Measurements from ENCODE around the gene SARS2. TPM values are rescaled to one million over a fixed set of nuclear protein-coding genes. Genes with fewer than 3 reads are reported as not detected.
"Not testable (repeated sequence)": the region's sequence is repeated elsewhere in the genome, so short reads cannot be mapped to it uniquely, and the experiment has no call there.

Gene SARS2
- total RNA-seq, 1 experiment from 2014 or later: 20.8 TPM

DNA sequence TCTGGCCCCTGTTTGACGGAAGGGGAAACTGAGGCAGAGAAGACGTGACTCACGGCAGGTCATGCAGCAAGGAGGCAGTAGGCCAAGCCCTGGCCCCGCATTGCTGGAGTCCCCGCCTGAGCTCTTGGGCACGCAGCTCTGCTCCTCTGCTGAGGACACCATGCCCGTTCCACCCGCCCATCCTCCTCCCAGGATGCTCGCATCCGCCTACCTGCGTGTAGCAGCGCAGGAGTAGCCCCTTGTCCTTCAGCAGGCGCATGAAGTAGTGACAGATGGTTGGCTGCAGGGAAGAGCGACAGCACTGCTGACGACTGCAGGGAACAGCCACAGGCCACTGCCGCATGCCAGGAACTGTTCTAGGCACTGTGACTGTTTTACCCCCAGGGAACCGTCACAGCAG lies 41.7 kb downstream of the SARS2 start:
- Histone ChIP-seq H3K9me3 (no peaks in the 10 kb centered on the region), H3K4me3 (no peak overlapping the region), H3K27me3 (no peaks in the 10 kb centered on the region), H3K36me3 (peaks cover 19% of the 10 kb centered on the region)
- DNase-seq: no peak

DNA sequence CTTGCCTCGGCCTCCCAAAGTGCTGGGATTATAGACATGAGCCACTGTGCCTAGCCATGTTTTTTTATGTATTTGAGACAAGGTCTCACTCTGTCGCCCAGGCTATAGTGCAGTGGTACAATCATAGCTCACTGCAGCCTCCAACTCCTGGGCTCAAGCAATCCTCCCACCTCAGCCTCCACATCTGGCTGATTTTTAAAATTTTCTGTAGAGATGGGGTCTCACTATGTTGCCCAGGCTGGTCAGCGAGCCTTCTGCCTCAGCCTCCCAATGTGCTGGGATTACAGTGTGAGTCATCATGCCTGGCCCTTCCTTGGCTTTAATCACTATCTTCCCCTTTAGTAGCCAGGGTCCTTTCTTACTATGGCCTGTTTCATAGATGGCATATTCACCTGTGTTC lies 45.9 kb downstream of the SARS2 start:
- H3K27me3 ChIP-seq, H3K4me3 ChIP-seq, DNase-seq, H3K9me3 ChIP-seq: not testable (repeated sequence)
- peaks cover 19% of the 10 kb centered on the region for H3K36me3 ChIP-seq

DNA sequence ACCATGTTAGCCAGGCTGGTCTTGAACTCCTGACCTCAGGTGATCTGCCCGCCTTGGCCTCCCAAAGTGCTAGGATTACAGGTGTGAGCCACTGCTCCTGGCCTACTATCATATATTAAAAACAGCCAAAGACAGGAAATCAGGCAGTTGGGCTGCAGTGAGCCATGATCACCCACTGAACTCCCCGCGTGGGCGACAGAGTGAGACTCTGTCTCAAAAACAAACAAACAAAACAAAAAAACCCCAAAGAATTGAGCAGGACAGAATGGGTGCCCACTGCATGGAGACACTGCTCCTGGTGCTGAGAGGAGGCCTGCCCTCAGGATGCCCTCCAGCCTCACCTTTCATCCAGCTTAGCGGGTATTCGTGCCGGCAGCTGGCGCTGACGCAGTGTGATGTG lies 47.3 kb downstream of the SARS2 start:
- H3K9me3 ChIP-seq: no peaks in the 10 kb centered on the region
- H3K27me3 ChIP-seq: no peaks in the 10 kb centered on the region
- no peak overlapping the region for H3K4me3 ChIP-seq
- peaks cover 10% of the 10 kb centered on the region for H3K36me3 ChIP-seq
- no peak for DNase-seq

DNA sequence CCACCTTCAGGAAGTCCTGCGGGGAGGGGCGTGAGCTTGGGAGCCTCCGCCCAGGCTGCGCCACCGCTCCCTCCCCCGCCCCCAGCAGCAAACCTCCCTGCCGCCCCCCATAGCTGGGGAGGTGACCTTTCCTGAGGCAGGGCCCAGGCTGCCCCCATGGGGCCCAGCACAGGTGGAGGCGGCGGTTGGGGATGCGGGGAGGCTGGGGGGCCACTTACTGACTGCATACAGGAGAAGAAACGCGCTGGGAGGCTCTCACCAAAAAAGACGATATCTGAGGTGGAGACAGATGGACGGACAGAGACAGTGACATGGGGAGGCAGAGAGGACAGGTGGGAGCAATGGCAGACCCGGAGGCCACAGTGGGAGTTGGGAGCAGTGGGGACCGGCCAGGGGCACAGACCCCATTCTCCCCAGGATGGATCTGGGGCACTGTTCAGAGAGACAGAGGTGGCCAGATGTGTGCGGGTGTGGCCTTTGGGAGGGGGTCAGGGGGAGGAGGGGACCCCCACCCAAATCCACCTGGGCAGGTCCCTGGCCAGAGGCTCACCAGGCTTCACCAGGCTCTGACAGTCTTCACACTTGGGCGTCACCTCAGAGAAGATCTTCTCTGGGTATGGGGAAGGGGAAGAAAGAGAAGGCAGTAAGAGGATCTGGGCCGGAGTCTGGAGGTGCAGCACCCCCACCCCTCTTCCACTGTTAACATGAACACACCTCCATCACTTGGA lies 49.5 kb downstream of the SARS2 start:
- no peak overlapping the region for H3K4me3 ChIP-seq
- DNase-seq: no peak
- no peaks in the 10 kb centered on the region for H3K27me3 ChIP-seq
- H3K9me3 ChIP-seq: no peaks in the 10 kb centered on the region
- no peaks in the 10 kb centered on the region for H3K36me3 ChIP-seq

DNA sequence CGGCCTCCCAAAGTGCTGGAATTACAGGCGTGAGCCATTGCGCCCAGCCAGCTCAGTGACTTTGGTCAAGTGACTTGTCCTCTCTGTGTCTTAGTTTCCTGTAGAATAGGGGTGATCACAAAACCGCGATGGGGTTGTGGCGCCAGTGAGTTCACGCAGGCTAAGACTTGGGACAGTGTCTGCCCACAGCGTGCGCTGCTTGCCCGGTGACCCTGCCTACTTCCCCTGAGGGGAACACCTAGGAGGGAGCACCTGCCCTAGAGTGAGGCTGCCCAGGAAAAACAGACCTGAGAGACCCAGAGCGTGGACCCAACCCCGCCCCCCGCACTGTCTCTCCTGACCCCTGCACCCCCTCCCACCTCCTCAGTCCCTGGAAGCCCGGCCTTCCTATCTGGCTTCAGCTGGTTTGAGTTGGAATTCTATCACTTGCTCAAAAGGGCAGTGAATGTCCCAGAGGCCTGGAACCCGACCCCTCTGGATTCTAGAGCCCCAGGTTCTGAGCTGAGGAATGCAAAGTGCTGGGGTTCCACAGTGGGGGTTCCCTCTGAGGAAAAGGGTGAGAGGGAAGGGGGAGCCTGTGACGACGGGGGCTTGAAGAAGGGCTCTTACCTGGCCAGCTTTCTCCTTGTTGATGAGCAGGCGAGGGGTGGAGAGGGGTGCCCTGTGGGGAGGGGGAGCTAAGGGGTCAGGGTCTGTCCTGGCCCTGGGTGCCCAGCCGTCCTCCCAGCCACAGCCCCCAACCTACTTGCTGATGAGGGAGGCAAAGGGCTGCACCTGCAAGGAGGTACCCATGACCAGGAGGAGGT lies 50.3 kb downstream of the SARS2 start:
- no peaks in the 10 kb centered on the region for H3K27me3 ChIP-seq
- DNase-seq: no peak
- H3K9me3 ChIP-seq: no peaks in the 10 kb centered on the region

DNA sequence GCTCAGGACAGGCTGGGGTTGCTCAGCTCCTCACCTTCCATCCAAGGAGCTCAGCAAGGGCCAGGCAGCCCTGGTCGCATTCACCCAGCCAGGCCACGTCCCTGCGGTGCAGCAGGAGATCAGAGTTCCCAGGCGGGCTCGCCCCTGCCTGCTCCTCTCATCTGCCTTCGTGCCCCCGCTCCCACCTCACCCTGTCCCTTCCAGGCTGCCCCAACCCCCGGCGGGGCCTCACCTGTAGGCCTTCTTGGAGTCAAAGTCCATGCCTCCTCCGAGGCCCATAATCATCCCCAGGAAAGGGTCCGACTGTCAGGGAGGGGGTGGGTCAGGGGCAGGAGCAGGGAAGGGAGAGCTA lies 51.2 kb downstream of the SARS2 start:
- H3K27me3 ChIP-seq: no peaks in the 10 kb centered on the region
- DNase-seq: no peak
- no peak overlapping the region for H3K4me3 ChIP-seq
- no peaks in the 10 kb centered on the region for H3K36me3 ChIP-seq
- no peaks in the 10 kb centered on the region for H3K9me3 ChIP-seq

More for the DNA sequence above, 50.3 kb downstream of the SARS2 start:
- H3K4me3 ChIP-seq: no peak overlapping the region
- H3K36me3 ChIP-seq: no peaks in the 10 kb centered on the region

DNA sequence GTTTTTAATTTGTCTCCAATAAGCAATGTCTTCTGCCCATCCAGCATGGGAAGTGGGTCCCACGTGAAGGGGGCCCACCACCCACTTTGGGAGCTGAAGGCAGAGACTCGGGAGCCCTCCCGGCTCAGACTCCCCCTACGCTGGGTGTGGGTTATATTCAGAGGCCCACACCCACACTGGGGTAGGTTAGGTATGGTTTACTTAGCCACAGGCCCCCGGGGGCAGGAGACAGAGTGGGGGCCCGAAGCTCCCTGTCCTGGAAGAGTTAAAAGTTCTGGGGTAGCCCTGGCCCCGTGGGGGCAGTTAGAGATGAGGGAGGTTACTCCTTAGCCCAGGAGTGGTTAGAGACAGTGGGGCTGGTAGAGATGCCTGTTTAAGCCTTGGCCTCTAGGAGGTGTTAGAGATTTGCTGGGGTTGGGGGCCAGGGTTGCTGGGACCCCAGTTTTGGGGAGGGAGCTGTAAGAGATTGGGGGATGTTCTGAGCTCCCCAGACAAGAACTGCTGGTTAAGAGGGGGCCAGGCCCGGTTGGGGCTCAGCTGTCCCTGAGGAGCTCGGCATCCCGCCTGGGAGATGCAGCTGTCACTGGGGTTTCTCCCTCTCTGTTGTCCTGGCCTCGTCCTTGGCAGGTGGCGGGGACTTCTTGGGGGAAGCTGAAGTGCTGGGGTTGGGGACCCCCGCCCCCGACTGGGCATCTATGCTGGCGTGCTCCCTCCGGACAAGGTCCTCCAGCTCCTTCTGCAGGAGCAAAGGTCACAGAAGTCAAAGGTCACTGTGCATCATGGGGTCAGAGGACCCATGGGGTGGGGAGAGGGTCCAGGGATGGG lies 51.8 kb downstream of the SARS2 start:
- DNase-seq: no peak
- no peaks in the 10 kb centered on the region for H3K9me3 ChIP-seq
- no peaks in the 10 kb centered on the region for H3K27me3 ChIP-seq
- H3K4me3 ChIP-seq: no peak overlapping the region
- H3K36me3 ChIP-seq: no peaks in the 10 kb centered on the region

DNA sequence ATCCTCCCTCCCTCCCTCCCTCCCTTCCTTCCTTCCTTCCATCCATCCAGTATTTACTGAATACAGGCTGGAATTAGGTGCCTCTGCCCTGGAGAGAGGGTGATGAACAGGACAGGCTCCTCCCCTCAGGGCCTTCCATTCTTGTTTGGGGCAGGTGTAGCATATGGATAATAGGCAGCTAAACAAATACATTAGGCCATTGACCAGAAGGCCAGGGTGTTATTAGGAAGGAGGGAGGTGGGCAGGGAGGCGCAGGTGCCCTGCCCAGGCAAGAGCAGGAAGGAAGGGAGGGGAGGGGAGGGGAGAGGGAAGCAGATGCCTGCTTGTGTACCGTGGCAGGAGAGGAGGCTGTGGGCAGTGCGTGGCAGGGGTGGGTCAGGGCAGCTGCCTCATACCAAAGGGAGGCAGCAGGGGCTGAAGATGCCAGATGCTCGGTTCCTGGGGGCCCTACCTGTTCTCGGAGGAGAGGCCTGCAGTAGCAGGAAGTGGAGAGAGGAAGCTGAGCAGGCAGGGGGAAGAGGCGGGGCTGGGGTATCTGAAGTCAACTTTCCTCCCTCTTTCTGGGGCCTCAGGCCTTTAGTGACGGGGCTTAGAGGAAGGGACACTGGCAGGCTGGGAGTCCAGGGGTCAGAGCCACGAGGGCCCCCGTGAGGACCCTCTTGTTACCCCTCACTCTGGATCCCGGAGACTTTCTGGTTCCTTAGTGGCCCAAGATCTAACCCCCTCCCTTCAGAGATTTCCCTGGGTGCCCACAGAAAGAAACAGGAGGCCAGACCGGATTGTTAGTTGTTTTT lies 52.6 kb downstream of the SARS2 start, which contains the start of gene RINL:
TSS of gene RINL (minus strand) at position 495 of the 794 bp plus-strand sequence. CDS start 1,533 bp downstream, outside the sequence.
- Histone ChIP-seq H3K36me3 (no peaks in the 10 kb centered on the region), H3K27me3 (no peaks in the 10 kb centered on the region), H3K4me3 (no peak within 1 kb of the TSS), H3K9me3 (no peaks in the 10 kb centered on the region)
- no peak for DNase-seq

DNA sequence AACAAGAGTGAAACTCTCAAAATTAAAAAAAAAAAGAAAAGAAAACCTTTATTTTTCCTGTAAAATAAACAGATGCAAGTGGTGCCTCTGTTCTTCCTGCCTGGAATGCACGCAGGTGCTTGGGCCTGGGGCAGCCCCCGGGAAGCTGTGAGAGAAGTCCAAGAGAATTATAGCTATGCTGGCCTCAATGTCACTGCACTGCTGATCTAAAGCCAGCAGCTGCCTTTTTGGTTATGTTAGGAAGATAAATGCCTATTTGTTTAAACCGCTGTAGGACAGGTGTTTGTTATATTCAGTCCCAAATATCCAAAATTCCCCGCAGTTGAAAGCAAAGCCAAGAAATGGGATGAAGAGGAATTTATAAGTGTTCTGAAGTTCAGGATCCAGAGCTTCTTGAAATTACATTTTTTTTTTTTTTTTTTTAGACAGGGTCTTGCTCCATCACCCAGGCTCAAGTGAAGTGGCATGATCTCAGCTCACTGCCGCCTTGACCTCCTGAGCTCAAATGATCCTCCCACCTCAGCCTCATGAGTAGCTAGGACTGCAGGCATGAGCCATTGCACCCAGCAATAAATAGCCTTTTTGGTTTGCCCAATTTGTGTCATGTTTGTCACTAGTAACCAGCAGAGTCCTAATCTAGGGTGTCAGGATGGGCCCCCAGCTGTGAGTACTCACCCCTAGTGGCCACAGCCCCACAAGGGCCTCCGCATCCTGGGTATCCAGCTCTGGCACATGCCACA lies 54.7 kb downstream of the SARS2 start:
- no peaks in the 10 kb centered on the region for H3K36me3 ChIP-seq
- DNase-seq: no peak
- no peak overlapping the region for H3K4me3 ChIP-seq
- H3K9me3 ChIP-seq: no peaks in the 10 kb centered on the region
- H3K27me3 ChIP-seq: no peaks in the 10 kb centered on the region

DNA sequence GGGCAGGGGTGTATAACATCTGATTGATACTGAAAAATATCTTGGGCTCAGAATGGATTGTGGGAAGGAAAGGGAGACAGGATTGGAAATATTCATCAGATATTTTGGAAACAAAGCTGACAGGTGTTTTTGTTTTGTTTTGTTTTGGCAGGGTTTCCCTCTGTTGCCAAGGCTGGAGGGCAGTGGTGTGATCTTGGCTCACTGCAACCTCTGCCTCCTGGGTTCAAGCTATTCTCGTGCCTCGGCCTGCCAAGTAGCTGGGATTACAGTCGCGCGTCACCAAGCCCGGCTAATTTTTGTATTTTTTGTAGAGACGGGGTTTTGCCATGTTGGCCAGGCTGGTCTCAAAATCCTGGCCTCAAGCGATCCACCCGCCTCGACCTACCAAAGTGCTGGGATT lies 57.2 kb downstream of the SARS2 start:
- not testable (repeated sequence) for H3K27me3 ChIP-seq, DNase-seq, H3K9me3 ChIP-seq, H3K36me3 ChIP-seq, H3K4me3 ChIP-seq

DNA sequence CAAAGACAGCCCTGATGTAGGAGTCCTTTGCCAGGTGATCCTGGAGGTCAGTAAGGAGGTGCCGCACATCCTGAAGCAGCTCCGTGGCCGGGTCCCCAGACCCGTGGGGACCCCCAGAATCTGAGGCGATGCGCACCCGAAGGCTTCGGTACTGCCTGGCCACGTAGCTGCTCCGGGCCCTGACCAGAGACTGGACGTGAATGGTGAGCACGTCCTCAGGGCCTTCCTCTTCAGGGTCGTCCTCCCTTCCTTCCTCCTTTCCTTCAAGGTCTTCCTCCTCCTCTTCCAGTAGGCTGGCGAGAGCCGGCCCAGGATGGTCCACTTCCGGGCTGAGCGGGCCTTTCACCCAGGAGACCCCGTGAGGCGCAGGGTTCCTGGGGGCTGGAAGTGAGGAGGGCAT lies 60.0 kb downstream of the SARS2 start:
- no peak overlapping the region for H3K4me3 ChIP-seq
- no peak for DNase-seq
- no peaks in the 10 kb centered on the region for H3K9me3 ChIP-seq
- no peaks in the 10 kb centered on the region for H3K36me3 ChIP-seq
- H3K27me3 ChIP-seq: no peaks in the 10 kb centered on the region

DNA sequence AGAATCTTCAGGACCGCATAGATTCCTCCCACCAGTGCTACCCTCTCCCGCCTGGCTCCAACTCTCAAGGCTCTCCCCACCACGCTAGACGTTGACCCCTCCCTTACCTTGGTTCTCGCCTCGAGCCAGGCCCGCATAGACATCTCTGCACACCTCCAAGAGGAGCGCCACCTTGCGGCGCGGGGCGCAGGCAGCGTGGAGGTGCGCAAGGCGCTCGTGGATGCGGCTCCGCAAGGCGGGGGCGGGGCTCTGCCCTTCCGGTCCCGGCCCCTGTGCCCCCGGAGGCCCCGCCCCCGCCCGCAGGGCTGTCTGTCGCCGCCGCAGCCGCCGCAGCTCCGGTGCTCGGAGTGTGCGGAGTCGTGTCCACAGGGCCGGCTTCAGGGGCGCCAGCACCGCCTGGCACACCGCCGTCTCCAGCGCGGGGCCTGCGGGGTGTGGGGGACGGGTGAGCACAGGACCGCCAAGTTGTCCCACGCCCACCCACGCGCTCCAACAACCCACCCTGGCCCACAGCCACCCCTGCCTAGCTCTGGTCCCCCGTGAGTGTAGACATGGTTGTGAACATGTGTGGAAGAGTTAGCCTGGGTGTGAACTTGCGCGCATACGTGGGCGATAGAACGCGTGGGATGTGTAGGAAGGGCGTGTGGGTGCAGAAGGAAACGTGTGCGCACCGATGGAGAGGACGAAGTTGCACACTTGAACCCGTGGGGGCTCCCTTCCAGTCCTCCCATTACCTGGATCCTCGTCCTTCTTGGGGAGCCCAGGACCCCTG lies 60.5 kb downstream of the SARS2 start:
- Histone ChIP-seq H3K9me3 (no peaks in the 10 kb centered on the region), H3K36me3 (no peaks in the 10 kb centered on the region), H3K4me3 (peak overlapping the region; percentile 53), H3K27me3 (no peaks in the 10 kb centered on the region)
- DNase-seq: peak; percentile 85

DNA sequence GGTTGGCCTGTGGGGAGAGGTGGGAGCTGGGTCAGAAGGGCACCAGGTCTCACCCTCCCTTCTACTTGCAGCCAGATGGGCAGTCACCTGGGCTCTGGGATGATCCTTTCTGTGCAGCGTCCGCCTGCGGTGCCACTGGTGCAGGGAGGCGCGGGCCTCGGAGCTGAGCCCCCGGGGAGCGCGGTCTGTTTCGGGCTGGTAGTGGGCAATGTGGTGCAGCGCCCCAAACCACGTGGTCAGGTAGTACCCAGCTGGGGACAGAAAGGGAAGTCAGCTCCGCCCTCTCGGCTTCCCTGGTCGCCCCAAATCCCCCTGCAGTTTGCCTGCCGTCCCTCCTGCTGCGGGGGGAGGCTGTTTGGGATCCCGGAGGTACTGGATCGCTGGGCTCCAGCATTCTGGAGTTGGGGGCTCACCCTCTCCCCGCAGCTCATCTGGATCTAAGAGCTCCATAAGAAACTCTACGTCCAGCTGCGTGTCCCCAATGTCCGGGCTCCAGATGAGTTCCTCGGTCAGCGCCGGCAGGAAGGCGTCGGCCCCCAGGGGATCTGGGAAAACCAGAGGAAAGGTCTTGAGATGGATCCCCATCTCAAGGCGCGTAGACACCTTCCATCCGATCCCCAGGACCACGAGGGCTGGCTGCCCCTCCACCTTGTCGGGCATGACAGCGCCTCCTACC lies 61.3 kb downstream of the SARS2 start:
- DNase-seq: no peak

DNA sequence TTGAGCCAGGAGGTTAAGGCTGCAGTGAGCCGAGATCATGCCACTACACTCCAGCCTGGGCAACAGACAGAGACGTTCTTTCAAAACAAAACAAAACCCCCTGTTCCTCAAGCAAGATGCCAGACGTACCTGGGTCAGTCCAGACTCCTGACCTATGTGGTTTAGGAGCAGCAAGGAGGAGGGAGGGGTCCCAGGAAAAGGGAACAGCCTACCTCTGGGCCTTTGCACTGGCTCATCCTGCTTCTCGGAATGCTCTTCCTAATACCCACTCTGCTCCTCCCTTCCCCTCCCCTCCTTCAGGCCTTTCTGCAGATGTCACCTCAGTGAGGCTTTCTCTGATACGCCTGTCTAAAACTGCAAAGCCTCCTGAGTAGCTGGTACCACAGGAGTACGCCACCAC lies 62.0 kb downstream of the SARS2 start:
- Histone ChIP-seq H3K36me3 (no peaks in the 10 kb centered on the region), H3K9me3 (no peaks in the 10 kb centered on the region), H3K27me3 (no peaks in the 10 kb centered on the region), H3K4me3 (no peak overlapping the region)
- no peak for DNase-seq

More for the DNA sequence above, 61.3 kb downstream of the SARS2 start:
- H3K27me3 ChIP-seq: no peaks in the 10 kb centered on the region
- peak overlapping the region; percentile 53 for H3K4me3 ChIP-seq
- no peaks in the 10 kb centered on the region for H3K9me3 ChIP-seq
- no peaks in the 10 kb centered on the region for H3K36me3 ChIP-seq
